Muscle of leg (tissue), 16 donors: ENCODE results near the gene LNX2. TPM values are rescaled to one million over a fixed set of nuclear protein-coding genes. Genes with fewer than 3 reads are reported as not detected.

Source experiments
- DNase-seq: peaks from one replicate; pipeline ENCODE4 v3.0.0; 2013
- H3K27ac ChIP-seq: one replicate; pipeline ENCODE4 v1.5.1; 2013; ENCODE audit warnings: mild to moderate bottlenecking, low read length, control low read depth
- H3K27me3 ChIP-seq: one replicate; pipeline ENCODE4 v1.6.1; 2013; ENCODE audit warnings: low read length; ENCODE audit not compliant: control insufficient read depth, insufficient read depth
- H3K36me3 ChIP-seq: one replicate; pipeline ENCODE4 v1.6.1; 2013; ENCODE audit warnings: low read length; ENCODE audit not compliant: control insufficient read depth, insufficient read depth
- H3K4me1 ChIP-seq: one replicate; pipeline ENCODE4 v1.6.1; 2013; ENCODE audit warnings: low read length; ENCODE audit not compliant: control insufficient read depth, insufficient read depth
- H3K4me3 ChIP-seq: one replicate; pipeline ENCODE4 v1.5.1; 2013; ENCODE audit warnings: low read length, control low read depth
- H3K9me3 ChIP-seq: replicated peaks from 2 replicates; pipeline ENCODE4 v1.6.1; 2013; ENCODE audit warnings: low read depth, low read length; ENCODE audit not compliant: control insufficient read depth
- WGBS: methylation state at CpG from one replicate; pipeline ENCODE4 v1.1.5; 2013; ENCODE audit warnings: missing lambda C conversion rate; ENCODE audit not compliant: insufficient coverage; 5-methylcytosine and 5-hydroxymethylcytosine counted together
- long read RNA-seq, 11 donors: transcript quantifications; one replicate each; lab custom pipeline, GENCODE V29; 2026
- polyA plus RNA-seq, 8 donors: library from polyadenylated mRNA; unstranded; fragments of 120-200 nt; gene quantifications; one replicate each; pipeline versions ENCODE4 v1.2.1 to v1.2.3, GENCODE V29; 2013; ENCODE audit warnings: inconsistent platforms in 1 of 8, low replicate concordance in 1 of 8; ENCODE audit not compliant: insufficient read length in 8 of 8, insufficient read depth in 1 of 8
- total RNA-seq: library from RNA; stranded (reverse); fragments of 120-200 nt; gene quantifications from one replicate; pipeline ENCODE4 v1.2.4, GENCODE V29; 2013

LNX2 gene
- total RNA-seq: 4.5 TPM
- polyA plus RNA-seq: 1 to 10 TPM; 3.9 to 7.1 (median 5.2) TPM
- long read RNA-seq, donor 1: 0 reads
- long read RNA-seq, donor 2, full-length matches to known transcripts: 1 of 1 reads
- long read RNA-seq, donor 2, partial matches to known transcripts: 0 of 1 reads
- long read RNA-seq, donor 2, other reads (novel, unspliced or antisense): 0 of 1 reads
- long read RNA-seq, donor 3: 0 reads
- long read RNA-seq, donor 4, full-length matches to known transcripts: 1 of 1 reads
- long read RNA-seq, donor 4, partial matches to known transcripts: 0 of 1 reads
- long read RNA-seq, donor 4, other reads (novel, unspliced or antisense): 0 of 1 reads
- long read RNA-seq, donor 5, full-length matches to known transcripts: 4 of 4 reads
- long read RNA-seq, donor 5, partial matches to known transcripts: 0 of 4 reads
- long read RNA-seq, donor 5, other reads (novel, unspliced or antisense): 0 of 4 reads
- long read RNA-seq, donor 6, full-length matches to known transcripts: 1 of 348 reads
- long read RNA-seq, donor 6, partial matches to known transcripts: 263 of 348 reads
- long read RNA-seq, donor 6, other reads (novel, unspliced or antisense): 84 of 348 reads
- long read RNA-seq, donor 7, partial matches to known transcripts: 142 of 197 reads
- long read RNA-seq, donor 7, other reads (novel, unspliced or antisense): 55 of 197 reads
- long read RNA-seq, donor 8: 0 reads
- long read RNA-seq, donor 9: 0 reads
- long read RNA-seq, donor 10, partial matches to known transcripts: 266 of 266 reads
- long read RNA-seq, donor 10, other reads (novel, unspliced or antisense): 0 of 266 reads
- long read RNA-seq, donor 11, partial matches to known transcripts: 74 of 118 reads
- long read RNA-seq, donor 11, other reads (novel, unspliced or antisense): 44 of 118 reads

DNA sequence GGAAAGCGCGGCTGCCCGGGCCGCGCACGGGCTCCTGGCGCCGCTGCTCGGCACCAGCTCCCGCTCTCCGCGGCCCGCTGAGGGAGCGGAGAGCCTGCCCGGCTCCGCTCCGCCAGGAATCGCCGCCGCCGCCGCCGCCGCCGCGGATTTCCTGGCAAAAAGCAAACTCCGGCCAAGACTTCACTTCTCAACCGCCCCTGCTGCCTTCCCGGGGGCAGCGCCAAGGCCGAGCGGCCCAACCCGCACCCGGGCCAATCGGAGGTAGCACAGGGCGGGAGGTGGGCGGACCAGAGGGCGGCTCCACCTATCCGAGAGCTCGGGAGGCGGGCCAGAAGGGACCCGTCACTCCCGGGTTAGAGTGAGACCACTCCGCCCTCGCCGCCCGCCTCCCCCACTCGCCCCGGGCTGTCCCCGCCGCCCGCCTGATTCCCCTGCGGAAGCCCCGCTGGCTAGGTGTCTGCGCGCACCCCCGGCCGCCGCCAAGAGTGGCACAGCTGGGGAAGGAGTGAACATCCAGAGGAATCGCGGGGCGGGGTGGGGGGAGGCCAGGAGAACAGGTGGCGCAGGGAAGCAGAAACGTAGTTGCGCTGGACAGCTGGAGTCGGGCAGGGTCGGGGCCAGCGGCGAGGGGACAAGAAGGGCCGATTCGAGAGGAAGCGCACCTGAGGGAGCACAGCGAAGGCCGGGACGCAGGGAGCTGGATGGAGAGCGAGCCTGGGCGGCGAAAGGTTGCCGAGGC lies at the start of gene LNX2:
TSS of gene LNX2 (minus strand) at position 153 of the 739 bp plus-strand sequence. CDS start 38,826 bp downstream, outside the sequence.
- Histone ChIP-seq H3K9me3 (no peaks in the 10 kb centered on the region), H3K27ac (peak within 1 kb of the TSS; percentile 97), H3K4me1 (peaks cover 12% of the 10 kb centered on the region), H3K36me3 (peaks cover 13% of the 10 kb centered on the region), H3K4me3 (peak within 1 kb of the TSS; percentile 73), H3K27me3 (no peaks in the 10 kb centered on the region)
- WGBS: under 1% methylated on average over 78 of the region's 79 CpGs
- peak; percentile 99 for DNase-seq

DNA sequence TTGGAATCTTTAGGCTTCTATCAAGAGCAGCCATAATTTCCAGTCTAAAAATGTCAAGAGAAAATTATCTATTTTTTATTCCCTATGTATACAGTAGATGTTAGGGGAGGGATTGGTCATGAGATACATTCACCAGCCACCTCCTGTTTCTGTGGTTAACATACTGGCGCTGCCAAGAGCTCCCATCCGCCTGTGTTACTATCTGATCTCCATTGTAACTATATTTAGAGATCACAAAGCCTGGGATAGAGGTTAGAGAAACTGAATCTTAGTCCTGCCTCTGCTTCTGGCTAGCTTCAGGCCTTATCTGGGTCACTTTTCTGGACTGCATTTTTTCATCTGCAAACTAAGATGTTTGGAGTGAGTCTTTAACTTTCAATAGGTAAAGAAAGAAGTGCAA lies 47.6 kb upstream of the LNX2 start:
- Histone ChIP-seq H3K27ac (no peak overlapping the region), H3K4me3 (no peak overlapping the region), H3K27me3 (no peaks in the 10 kb centered on the region), H3K9me3 (peaks cover 2% of the 10 kb centered on the region), H3K4me1 (no peaks in the 10 kb centered on the region), H3K36me3 (peaks cover 10% of the 10 kb centered on the region)
- no CpG with 5 or more reads among the region's 2 CpGs for WGBS
- no peak for DNase-seq

GRCh38 chr13:27666951-27667350 lies 46.6 kb upstream of the LNX2 start:
- whole genome bisulfite sequencing: no CpG with 5 or more reads among the region's 3 CpGs
- Histone ChIP-seq H3K9me3 (no peaks in the 10 kb centered on the region), H3K27me3 (no peaks in the 10 kb centered on the region), H3K27ac (no peak overlapping the region), H3K4me3 (no peak overlapping the region), H3K4me1 (no peaks in the 10 kb centered on the region), H3K36me3 (peaks cover 10% of the 10 kb centered on the region)
- no peak for DNase-seq

DNA sequence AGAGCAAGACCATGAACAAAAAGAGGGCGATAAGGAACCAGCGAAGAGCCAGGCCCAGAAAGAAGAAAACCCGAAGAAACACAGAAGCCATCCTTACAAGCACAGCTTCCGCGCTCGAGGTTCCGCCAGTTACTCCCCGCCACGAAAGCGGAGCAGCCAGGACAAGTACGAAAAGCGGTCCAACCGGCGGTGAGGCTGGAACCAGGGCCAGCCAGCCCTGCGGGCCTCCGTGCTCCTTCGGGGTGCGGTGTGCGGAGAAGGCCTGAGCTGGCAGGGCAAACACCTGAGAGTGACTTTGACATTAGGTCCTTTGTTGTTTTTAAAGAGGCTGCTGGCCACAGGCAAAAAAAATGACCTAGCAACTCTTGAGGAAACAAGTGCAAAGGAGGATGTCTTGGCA lies 45.4 kb upstream of the LNX2 start:
- WGBS: 89% methylated on average over 18 of the region's 19 CpGs
- DNase-seq: no peak
- Histone ChIP-seq H3K27me3 (no peaks in the 10 kb centered on the region), H3K9me3 (no peaks in the 10 kb centered on the region), H3K27ac (no peak overlapping the region), H3K36me3 (peaks cover 10% of the 10 kb centered on the region), H3K4me3 (no peak overlapping the region), H3K4me1 (no peaks in the 10 kb centered on the region)

- DNase-seq: no peak
- WGBS: no CpG with 5 or more reads among the region's 3 CpGs
- Histone ChIP-seq H3K4me3 (no peak overlapping the region), H3K27ac (no peak overlapping the region), H3K9me3 (no peaks in the 10 kb centered on the region), H3K4me1 (no peaks in the 10 kb centered on the region), H3K36me3 (peaks cover 10% of the 10 kb centered on the region), H3K27me3 (no peaks in the 10 kb centered on the region)
These were observed 45.0 kb upstream of the LNX2 start for GRCh38 chr13:27665333-27665732.

- no peaks in the 10 kb centered on the region for H3K27me3 ChIP-seq
- H3K9me3 ChIP-seq: no peaks in the 10 kb centered on the region
- no peak for DNase-seq
- no peak overlapping the region for H3K27ac ChIP-seq
- H3K4me1 ChIP-seq: no peaks in the 10 kb centered on the region
- H3K36me3 ChIP-seq: peaks cover 13% of the 10 kb centered on the region
- 73% methylated on average over 8 of the region's 8 CpGs for WGBS
- H3K4me3 ChIP-seq: no peak overlapping the region
These were observed 43.6 kb upstream of the LNX2 start for GRCh38 chr13:27663947-27664346.

DNA sequence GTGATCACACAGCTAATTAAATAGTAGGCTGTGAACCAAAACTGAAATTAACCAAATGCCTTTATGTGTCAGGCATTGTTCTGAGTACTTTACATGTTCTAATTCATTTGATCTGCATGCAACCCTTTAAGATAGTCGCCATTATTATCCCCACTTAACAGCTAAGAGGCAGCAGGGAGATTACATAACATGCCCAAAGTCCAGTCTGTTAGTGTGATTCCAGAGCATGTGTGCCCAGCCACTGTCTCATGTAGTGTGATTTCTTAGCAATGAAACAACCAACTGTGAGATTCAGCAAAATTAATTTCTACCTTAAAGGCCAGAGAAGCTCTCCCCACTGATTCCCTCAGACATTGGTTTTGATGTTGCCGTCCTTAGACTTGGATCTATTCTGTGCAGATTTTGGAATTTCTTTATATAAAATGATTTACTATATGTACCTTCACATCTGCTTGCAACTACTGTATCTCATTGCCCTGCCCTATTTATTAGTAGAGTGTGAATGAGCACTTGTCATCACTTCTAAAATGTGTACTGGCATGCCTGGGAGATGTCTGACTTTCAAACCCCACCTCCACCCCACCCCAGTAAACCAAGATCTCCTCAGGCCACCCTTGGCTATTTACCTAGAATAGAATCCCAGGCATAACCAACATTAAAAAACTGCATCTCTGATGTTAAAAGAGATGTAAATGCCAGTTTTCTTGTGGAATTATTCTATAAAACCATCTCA lies 42.6 kb upstream of the LNX2 start:
- Histone ChIP-seq H3K9me3 (no peaks in the 10 kb centered on the region), H3K4me1 (no peaks in the 10 kb centered on the region), H3K36me3 (peaks cover 13% of the 10 kb centered on the region), H3K27me3 (no peaks in the 10 kb centered on the region), H3K4me3 (no peak overlapping the region), H3K27ac (no peak overlapping the region)
- no peak for DNase-seq
- WGBS: no CpG with 5 or more reads among the region's 2 CpGs

DNA sequence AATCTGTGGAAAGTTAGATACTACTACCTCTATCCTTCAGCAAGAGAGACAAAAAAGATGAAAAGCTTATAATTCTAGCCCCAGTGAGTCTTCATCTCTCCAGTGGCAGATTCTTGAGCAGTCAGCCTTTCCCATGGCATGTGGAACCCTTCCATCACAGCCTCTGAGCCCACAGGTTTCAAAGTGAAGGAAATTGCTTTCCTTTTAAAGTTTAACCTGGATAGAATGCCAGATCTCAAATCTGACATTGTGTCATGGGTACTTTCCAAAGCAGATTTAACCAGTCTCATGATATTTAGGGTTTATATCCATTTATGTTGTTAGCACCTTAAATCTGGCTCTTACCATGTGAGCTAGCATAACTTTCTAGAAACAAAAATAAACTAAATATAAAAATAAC lies 40.7 kb upstream of the LNX2 start:
- no peaks in the 10 kb centered on the region for H3K4me1 ChIP-seq
- no peak overlapping the region for H3K27ac ChIP-seq

GRCh38 chr13:27660511-27660910 lies 40.2 kb upstream of the LNX2 start:
- Histone ChIP-seq H3K27me3 (no peaks in the 10 kb centered on the region), H3K9me3 (no peaks in the 10 kb centered on the region), H3K36me3 (peaks cover 4% of the 10 kb centered on the region), H3K4me1 (no peaks in the 10 kb centered on the region), H3K4me3 (no peak overlapping the region), H3K27ac (no peak overlapping the region)
- 90% methylated on average over 4 of the region's 6 CpGs for WGBS
- DNase-seq: no peak

More for the DNA sequence above, 40.7 kb upstream of the LNX2 start:
- no peak for DNase-seq
- Histone ChIP-seq H3K9me3 (no peaks in the 10 kb centered on the region), H3K36me3 (peaks cover 9% of the 10 kb centered on the region), H3K4me3 (no peak overlapping the region), H3K27me3 (no peaks in the 10 kb centered on the region)
